Measurements from ENCODE around the gene LILRB4.

DNA sequence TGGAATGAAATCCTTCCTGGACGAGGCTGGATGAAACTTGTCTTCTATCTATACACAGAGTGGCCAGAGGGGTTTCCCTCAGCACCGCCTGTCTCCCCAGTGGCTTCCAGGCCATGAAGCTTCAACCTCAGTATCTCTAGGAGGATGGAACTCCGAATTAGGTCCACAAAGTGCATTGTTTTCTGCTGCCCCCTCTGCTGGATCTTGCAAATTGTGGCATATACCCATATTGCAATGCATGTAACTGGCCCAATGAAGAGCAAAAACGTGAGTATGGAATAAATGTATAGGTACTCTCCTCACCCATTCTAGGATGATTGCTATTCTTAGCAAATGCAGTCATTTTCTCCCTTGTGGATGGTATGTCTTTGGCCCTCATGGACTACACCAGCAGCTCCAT is 14.7 kb upstream of the LILRB4 start:
- TF ChIP-seq, protein P1, sequence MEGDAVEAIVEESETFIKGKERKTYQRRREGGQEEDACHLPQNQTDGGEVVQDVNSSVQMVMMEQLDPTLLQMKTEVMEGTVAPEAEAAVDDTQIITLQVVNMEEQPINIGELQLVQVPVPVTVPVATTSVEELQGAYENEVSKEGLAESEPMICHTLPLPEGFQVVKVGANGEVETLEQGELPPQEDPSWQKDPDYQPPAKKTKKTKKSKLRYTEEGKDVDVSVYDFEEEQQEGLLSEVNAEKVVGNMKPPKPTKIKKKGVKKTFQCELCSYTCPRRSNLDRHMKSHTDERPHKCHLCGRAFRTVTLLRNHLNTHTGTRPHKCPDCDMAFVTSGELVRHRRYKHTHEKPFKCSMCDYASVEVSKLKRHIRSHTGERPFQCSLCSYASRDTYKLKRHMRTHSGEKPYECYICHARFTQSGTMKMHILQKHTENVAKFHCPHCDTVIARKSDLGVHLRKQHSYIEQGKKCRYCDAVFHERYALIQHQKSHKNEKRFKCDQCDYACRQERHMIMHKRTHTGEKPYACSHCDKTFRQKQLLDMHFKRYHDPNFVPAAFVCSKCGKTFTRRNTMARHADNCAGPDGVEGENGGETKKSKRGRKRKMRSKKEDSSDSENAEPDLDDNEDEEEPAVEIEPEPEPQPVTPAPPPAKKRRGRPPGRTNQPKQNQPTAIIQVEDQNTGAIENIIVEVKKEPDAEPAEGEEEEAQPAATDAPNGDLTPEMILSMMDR (IDR thresholded peaks at IDR 0.05), result no peak
- TF ChIP-seq EZH2 (IDR thresholded peaks at IDR 0.05) (no peak), EZH2phosphoT487 (IDR thresholded peaks at IDR 0.05) (no peak)
